ENCODE data around the gene ATP9B. TPM values are rescaled to one million over a fixed set of nuclear protein-coding genes. Genes with fewer than 3 reads are reported as not detected.

The ATP9B gene
- total RNA-seq, 1 experiment from 2014 or later, result 44.4 TPM

- ChIA-PET POLR2A (no interaction called here), CTCF (interaction anchor here (0.6 kb wide), 1 partner anchor 8 kb away, joined by 3 read pairs; no protein-coding TSS in a partner anchor)
- Histone ChIP-seq H3K4me1 (ENCODE audit: control insufficient read depth, insufficient read depth, low read length) (peaks cover 28% of the 10 kb centered on the region), H3K9me3 (ENCODE audit: control insufficient read depth, insufficient read depth, low read depth, low read length) (no peaks in the 10 kb centered on the region), H3K36me3 (ENCODE audit: control insufficient read depth, insufficient read depth, low read length) (no peaks in the 10 kb centered on the region), H3K27me3 (ENCODE audit: control insufficient read depth, insufficient read depth, low read length) (no peaks in the 10 kb centered on the region), H3K4me3 (ENCODE audit: low read depth in 2 of 2, low read length in 2 of 2) (no peak overlapping the region), H3K27ac (ENCODE audit: low read length) (0 out of 2 replicates have a peak overlapping the region, but pooled peaks have one; percentile 2)
- intact Hi-C loops (cut with micrococcal nuclease; ENCODE audit: unreplicated experiment), result no loop called here
- no peak for ATAC-seq
- BruUV-seq (replicated peaks), result no TSS peak
- DNase-seq (ENCODE audit: low read depth, low spot score), result no peak
- TF ChIP-seq REST (IDR thresholded peaks at IDR 0.05; ENCODE audit: insufficient read depth in 1 of 2, low read depth in 2 of 2, low read length in 1 of 2), result no peak
- no peak for TF ChIP-seq SIN3A (IDR thresholded peaks at IDR 0.05; ENCODE audit: borderline replicate concordance, insufficient read depth, low read depth, low read length)
- no peak for TF ChIP-seq CTCF (IDR thresholded peaks at IDR 0.05)
- no peak for TF ChIP-seq TCF7L2 (IDR thresholded peaks at IDR 0.05; ENCODE audit: low read depth, low read length)
- no peak for TF ChIP-seq POLR2AphosphoS5 (IDR thresholded peaks at IDR 0.05; ENCODE audit: low read depth, low read length)
- in situ Hi-C loops (cut with HindIII; ENCODE audit: low pct_unique_long_range_greater_than_20kb, low sequenced_read_pairs), result no loop called here
Observed at GRCh38 chr18:79405019-79405780, 336.0 kb downstream of the ATP9B start.

- DNase-seq (ENCODE audit: low read depth, low spot score) (no peak), ATAC-seq (no peak)
- H3K27ac ChIP-seq (ENCODE audit: low read length), result peak overlapping the region; percentile 32
- no peaks in the 10 kb centered on the region for H3K9me3 ChIP-seq (ENCODE audit: control insufficient read depth, insufficient read depth, low read depth, low read length)
- no peaks in the 10 kb centered on the region for H3K36me3 ChIP-seq (ENCODE audit: control insufficient read depth, insufficient read depth, low read length)
- CTCF ChIA-PET, result interaction anchor here (0.6 kb wide), 1 partner anchor 9 kb away, joined by 3 read pairs; no protein-coding TSS in a partner anchor
- POLR2A ChIA-PET, result interaction anchor here (0.7 kb wide), 1 partner anchor 244 kb away, joined by 5 read pairs; no protein-coding TSS in a partner anchor
- no peak overlapping the region for H3K4me3 ChIP-seq (ENCODE audit: low read depth in 2 of 2, low read length in 2 of 2)
- BruUV-seq (replicated peaks), result no TSS peak
- intact Hi-C loops (cut with micrococcal nuclease; ENCODE audit: unreplicated experiment), result no loop called here
- no peaks in the 10 kb centered on the region for H3K27me3 ChIP-seq (ENCODE audit: control insufficient read depth, insufficient read depth, low read length)
- TF ChIP-seq POLR2AphosphoS5 (IDR thresholded peaks at IDR 0.05; ENCODE audit: low read depth, low read length) (no peak), TCF7L2 (IDR thresholded peaks at IDR 0.05; ENCODE audit: low read depth, low read length) (no peak), SIN3A (IDR thresholded peaks at IDR 0.05; ENCODE audit: borderline replicate concordance, insufficient read depth, low read depth, low read length) (no peak), CTCF (IDR thresholded peaks at IDR 0.05) (no peak), REST (IDR thresholded peaks at IDR 0.05; ENCODE audit: insufficient read depth in 1 of 2, low read depth in 2 of 2, low read length in 1 of 2) (no peak)
- H3K4me1 ChIP-seq (ENCODE audit: control insufficient read depth, insufficient read depth, low read length), result peaks cover 27% of the 10 kb centered on the region
- in situ Hi-C loops (cut with HindIII; ENCODE audit: low pct_unique_long_range_greater_than_20kb, low sequenced_read_pairs), result no loop called here
Observed at GRCh38 chr18:79405781-79406575, 336.8 kb downstream of the ATP9B start.

Data from Panc1 (cell line).